A673 (cell line): ENCODE results near the gene KRT27. TPM values are rescaled to one million over a fixed set of nuclear protein-coding genes. Genes with fewer than 3 reads are reported as not detected.

Experiments used
- BruUV-seq: library from RNA; stranded (reverse); fragments of 400-500 nt; replicated peaks from 2 replicates; lab custom pipeline; 2021; lab: Mats Ljungman, UMichigan
- CTCF ChIA-PET: fragments of 300-600 bp; sonication (Branson Sonifier 250); formaldehyde crosslinking; loops from one replicate; lab custom pipeline; 2022; ENCODE audit warnings: antibody characterized with exemption; lab: Charles Lee
- POLR2A ChIA-PET: fragments of 300-600 bp; sonication (Branson Sonifier 250); formaldehyde crosslinking; loops from one replicate; lab custom pipeline; 2022; ENCODE audit warnings: antibody characterized with exemption; ENCODE audit not compliant: low non-redundant PET; lab: Charles Lee
- DNase-seq: peaks from one replicate; pipeline ENCODE4 v3.0.0-alpha.2; 2015; ENCODE audit warnings: low spot score
- H3K27ac ChIP-seq: fragments of 200-600 bp; sonication (generic); 2 replicates; pipeline ENCODE4 v1.5.1; 2016; ENCODE audit warnings: mixed run types, low read depth, mild to moderate bottlenecking, mixed read lengths, antibody characterized with exemption, low read length; ENCODE audit not compliant: poor library complexity, severe bottlenecking
- H3K27me3 ChIP-seq: fragments of 200-600 bp; sonication (generic); replicated peaks from 2 replicates; pipeline ENCODE4 v1.6.1; 2017; ENCODE audit warnings: mixed run types, low read depth, mild to moderate bottlenecking, mixed read lengths, antibody characterized with exemption, low read length; ENCODE audit not compliant: insufficient read depth, poor library complexity
- H3K36me3 ChIP-seq: fragments of 200-600 bp; sonication (generic); 2 replicates; pipeline ENCODE4 v1.6.1; 2016; ENCODE audit warnings: mixed run types, mild to moderate bottlenecking, mixed read lengths, antibody characterized with exemption, low read length; ENCODE audit not compliant: insufficient read depth, poor library complexity, severe bottlenecking
- H3K4me1 ChIP-seq: fragments of 200-600 bp; sonication (generic); 2 replicates; pipeline ENCODE4 v1.6.1; 2017; ENCODE audit warnings: mixed run types, mild to moderate bottlenecking, mixed read lengths, antibody characterized with exemption, low read length; ENCODE audit not compliant: insufficient read depth, poor library complexity, severe bottlenecking
- H3K4me3 ChIP-seq: fragments of 200-600 bp; sonication (generic); 2 replicates; pipeline ENCODE4 v1.5.1; 2016; ENCODE audit warnings: low read depth, mixed run types, mild to moderate bottlenecking, mixed read lengths, low read length; ENCODE audit not compliant: poor library complexity, severe bottlenecking
- H3K9me3 ChIP-seq: fragments of 200-600 bp; sonication (generic); 2 replicates; pipeline ENCODE4 v1.6.1; 2016; ENCODE audit warnings: mixed run types, low read depth, mild to moderate bottlenecking, mixed read lengths, antibody characterized with exemption, low read length; ENCODE audit not compliant: poor library complexity, severe bottlenecking
- EZH2 ChIP-seq: fragments of 200-600 bp; sonication (generic); IDR thresholded peaks from 2 replicates; pipeline ENCODE4 v1.6.1; 2017; ENCODE audit warnings: borderline replicate concordance, low read depth, mild to moderate bottlenecking, mixed read lengths, antibody characterized with exemption, low read length; ENCODE audit not compliant: poor library complexity, severe bottlenecking
- intact Hi-C: fragments of 100-400 bp; cut with micrococcal nuclease; formaldehyde crosslinking; loops from one replicate; pipeline ENCODE4 v1.10.0; 2022; ENCODE audit not compliant: unreplicated experiment
- total RNA-seq: library from RNA; stranded (reverse); gene quantifications from 2 replicates; pipeline ENCODE4 v1.2.3, GENCODE V29; 2021
- TF ChIP-seq, protein P1 (sequence below): fragments of 300-800, 200-600 bp; sonication (generic); conservative IDR thresholded peaks from 2 replicates; pipeline ENCODE4 v1.5.1; 2017; ENCODE audit warnings: low read depth, mild to moderate bottlenecking, antibody characterized with exemption, low read length, moderate library complexity, mixed read lengths

KRT27 gene
- total RNA-seq, 1 experiment from 2014 or later: not detected

DNA sequence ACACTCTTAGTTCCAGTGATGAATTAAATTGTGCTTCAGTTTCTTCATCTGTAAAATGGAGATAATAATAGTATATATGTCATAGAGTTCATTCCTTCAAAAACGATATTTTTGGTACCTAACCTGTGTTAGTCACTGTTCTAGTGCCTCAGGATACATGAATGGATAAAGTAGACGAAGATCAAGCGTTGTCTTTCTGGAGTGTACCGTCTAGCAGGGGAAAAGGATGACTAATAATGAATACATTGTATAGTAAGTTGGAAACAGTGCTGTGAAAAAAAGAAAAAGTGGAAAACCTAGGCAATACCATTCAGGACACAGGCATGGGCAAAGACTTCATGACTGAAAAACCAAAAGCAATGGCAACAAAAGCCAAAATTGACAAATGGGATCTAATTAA, 31.5 kb upstream of the KRT27 start:
- ChIA-PET POLR2A (no interaction called here), CTCF (no interaction called here)
- Histone ChIP-seq H3K36me3 (peaks cover 3% of the 10 kb centered on the region), H3K27me3 (no peaks in the 10 kb centered on the region), H3K9me3 (no peaks in the 10 kb centered on the region), H3K27ac (no peak overlapping the region), H3K4me3 (no peak overlapping the region), H3K4me1 (no peaks in the 10 kb centered on the region)
- no peak for DNase-seq
- intact Hi-C loops: no loop called here
- TF ChIP-seq, protein P1, sequence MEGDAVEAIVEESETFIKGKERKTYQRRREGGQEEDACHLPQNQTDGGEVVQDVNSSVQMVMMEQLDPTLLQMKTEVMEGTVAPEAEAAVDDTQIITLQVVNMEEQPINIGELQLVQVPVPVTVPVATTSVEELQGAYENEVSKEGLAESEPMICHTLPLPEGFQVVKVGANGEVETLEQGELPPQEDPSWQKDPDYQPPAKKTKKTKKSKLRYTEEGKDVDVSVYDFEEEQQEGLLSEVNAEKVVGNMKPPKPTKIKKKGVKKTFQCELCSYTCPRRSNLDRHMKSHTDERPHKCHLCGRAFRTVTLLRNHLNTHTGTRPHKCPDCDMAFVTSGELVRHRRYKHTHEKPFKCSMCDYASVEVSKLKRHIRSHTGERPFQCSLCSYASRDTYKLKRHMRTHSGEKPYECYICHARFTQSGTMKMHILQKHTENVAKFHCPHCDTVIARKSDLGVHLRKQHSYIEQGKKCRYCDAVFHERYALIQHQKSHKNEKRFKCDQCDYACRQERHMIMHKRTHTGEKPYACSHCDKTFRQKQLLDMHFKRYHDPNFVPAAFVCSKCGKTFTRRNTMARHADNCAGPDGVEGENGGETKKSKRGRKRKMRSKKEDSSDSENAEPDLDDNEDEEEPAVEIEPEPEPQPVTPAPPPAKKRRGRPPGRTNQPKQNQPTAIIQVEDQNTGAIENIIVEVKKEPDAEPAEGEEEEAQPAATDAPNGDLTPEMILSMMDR: no peak
- no peak for TF ChIP-seq EZH2
- no TSS peak for BruUV-seq

DNA sequence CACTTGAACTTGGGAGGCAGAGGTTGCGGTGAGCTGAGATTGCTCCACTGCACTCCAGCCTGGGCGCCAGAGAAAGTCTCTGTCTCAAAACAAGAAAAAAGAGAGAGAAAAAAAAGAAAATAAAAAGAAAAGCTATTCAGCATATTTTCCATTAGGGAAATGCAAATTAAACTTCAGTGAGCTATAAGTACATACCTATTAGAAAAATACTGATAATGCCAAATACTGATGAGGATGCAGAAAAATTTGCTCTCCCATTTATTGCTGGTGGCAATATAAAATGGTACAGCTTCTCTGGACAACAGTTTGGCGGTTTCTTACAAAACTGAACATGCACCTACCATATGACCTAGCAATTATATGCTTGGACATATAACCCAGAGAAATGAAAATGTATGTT, 30.3 kb upstream of the KRT27 start:
- H3K9me3 ChIP-seq: no peaks in the 10 kb centered on the region
- no peaks in the 10 kb centered on the region for H3K27me3 ChIP-seq

DNA sequence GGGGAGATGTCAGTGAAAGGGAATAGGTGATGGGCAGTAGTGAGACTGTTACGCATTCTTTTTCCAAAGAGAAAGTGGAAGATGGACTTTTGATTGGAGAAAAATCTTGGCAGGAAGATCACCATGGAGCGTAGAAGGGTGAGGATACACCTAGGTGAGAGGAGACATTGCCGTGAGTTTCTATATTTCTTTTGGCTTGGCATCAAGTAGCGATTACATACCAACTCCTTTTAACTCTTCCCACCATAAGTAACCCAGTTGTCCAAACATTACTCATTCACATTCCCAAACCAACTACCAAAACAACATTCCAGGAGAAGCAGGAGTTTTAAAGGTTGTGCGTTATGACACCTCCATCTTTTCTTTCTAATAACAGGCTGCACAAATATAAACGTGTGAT, 28.1 kb upstream of the KRT27 start:
- CTCF ChIA-PET: no interaction called here

More for the DNA sequence above, 30.3 kb upstream of the KRT27 start:
- H3K27ac ChIP-seq: no peak overlapping the region
- no peak for DNase-seq
- peaks cover 3% of the 10 kb centered on the region for H3K36me3 ChIP-seq
- H3K4me3 ChIP-seq: no peak overlapping the region
- BruUV-seq: no TSS peak
- TF ChIP-seq, protein P1: no peak
- no peaks in the 10 kb centered on the region for H3K4me1 ChIP-seq
- CTCF ChIA-PET: no interaction called here
- intact Hi-C loops: no loop called here
- POLR2A ChIA-PET: no interaction called here

More for the DNA sequence above, 28.1 kb upstream of the KRT27 start:
- Histone ChIP-seq H3K27me3 (no peaks in the 10 kb centered on the region), H3K27ac (no peak overlapping the region), H3K4me3 (no peak overlapping the region), H3K36me3 (no peaks in the 10 kb centered on the region), H3K9me3 (no peaks in the 10 kb centered on the region), H3K4me1 (no peaks in the 10 kb centered on the region)
- BruUV-seq: no TSS peak
- no peak for DNase-seq
- TF ChIP-seq, protein P1: no peak
- TF ChIP-seq EZH2: no peak
- POLR2A ChIA-PET: no interaction called here
- intact Hi-C loops: no loop called here
